Astrocyte (in vitro differentiated cells and primary cell): ENCODE results near the gene NSD2. TPM values are rescaled to one million over a fixed set of nuclear protein-coding genes. Genes with fewer than 3 reads are reported as not detected.

Experiments used
- DNase-seq: peaks from one replicate; pipeline ENCODE4 v3.0.0-alpha.2; 2010; ENCODE audit warnings: low read depth
- FAIRE-seq: peaks from 2 replicates; lab custom pipeline; 2011; peaks lifted over from hg19 to GRCh38; lab: Jason Lieb, UNC
- H2AFZ ChIP-seq: 2 replicates; pipeline ENCODE4 v1.6.0; 2012; ENCODE audit warnings: low read depth, low read length, inconsistent platforms
- H3K27ac ChIP-seq: 2 replicates; pipeline ENCODE4 v1.5.1; 2011; ENCODE audit warnings: low read depth, low read length, inconsistent platforms
- H3K27me3 ChIP-seq: 2 replicates; pipeline ENCODE4 v1.6.0; 2011; ENCODE audit warnings: low read length, inconsistent platforms; ENCODE audit not compliant: insufficient read depth
- H3K36me3 ChIP-seq: 2 replicates; pipeline ENCODE4 v1.5.1; 2011; ENCODE audit warnings: low read length, inconsistent platforms; ENCODE audit not compliant: insufficient read depth
- H3K4me1 ChIP-seq: 2 replicates; pipeline ENCODE4 v1.5.1; 2011; ENCODE audit warnings: low read length, inconsistent platforms; ENCODE audit not compliant: insufficient read depth
- H3K4me2 ChIP-seq: 2 replicates; pipeline ENCODE4 v1.6.0; 2012; ENCODE audit warnings: low read length, inconsistent platforms
- H3K4me3 ChIP-seq: 2 replicates; pipeline ENCODE4 v1.5.1; 2011; ENCODE audit warnings: low read depth, mild to moderate bottlenecking, low read length, inconsistent platforms; ENCODE audit not compliant: insufficient read depth
- H3K79me2 ChIP-seq: 2 replicates; pipeline ENCODE4 v1.6.0; 2012; ENCODE audit warnings: mild to moderate bottlenecking, low read length, inconsistent platforms; ENCODE audit not compliant: insufficient read depth
- H3K9ac ChIP-seq: 2 replicates; pipeline ENCODE4 v1.6.0; 2012; ENCODE audit warnings: mild to moderate bottlenecking, low read length, inconsistent platforms
- H3K9me3 ChIP-seq: 2 replicates; pipeline ENCODE4 v1.5.1; 2012; ENCODE audit warnings: low read depth, mild to moderate bottlenecking, low read length, inconsistent platforms; ENCODE audit not compliant: insufficient read depth
- H4K20me1 ChIP-seq: 2 replicates; pipeline ENCODE4 v1.6.0; 2012; ENCODE audit warnings: low read length, inconsistent platforms; ENCODE audit not compliant: insufficient read depth
- H3K27ac Mint-ChIP-seq: one replicate; pipeline ENCODE4 v1.8.0; 2021; ENCODE audit warnings: mild to moderate bottlenecking, mixed read lengths; ENCODE audit not compliant: unreplicated experiment
- H3K27me3 Mint-ChIP-seq: one replicate; pipeline ENCODE4 v1.8.0; 2021; ENCODE audit warnings: low read depth, mixed read lengths; ENCODE audit not compliant: unreplicated experiment
- H3K36me3 Mint-ChIP-seq: one replicate; pipeline ENCODE4 v1.8.0; 2021; ENCODE audit warnings: low read depth, mixed read lengths; ENCODE audit not compliant: unreplicated experiment
- H3K4me1 Mint-ChIP-seq: one replicate; pipeline ENCODE4 v1.8.0; 2021; ENCODE audit warnings: low read depth, mixed read lengths; ENCODE audit not compliant: unreplicated experiment
- H3K4me3 Mint-ChIP-seq: one replicate; pipeline ENCODE4 v1.8.0; 2021; ENCODE audit warnings: mild to moderate bottlenecking, moderate library complexity, mixed read lengths; ENCODE audit not compliant: unreplicated experiment
- H3K9me3 Mint-ChIP-seq: one replicate; pipeline ENCODE4 v1.8.0; 2021; ENCODE audit warnings: mild to moderate bottlenecking, mixed read lengths; ENCODE audit not compliant: unreplicated experiment
- CTCF ChIP-seq: IDR thresholded peaks from 2 replicates; pipeline ENCODE4 v1.5.1; 2011; ENCODE audit warnings: low read depth, mild to moderate bottlenecking, inconsistent platforms, low read length, moderate library complexity; ENCODE audit not compliant: insufficient read depth
- EZH2 ChIP-seq: IDR thresholded peaks from 2 replicates; pipeline ENCODE4 v1.6.1; 2012; ENCODE audit warnings: mild to moderate bottlenecking, low read length, inconsistent platforms; ENCODE audit not compliant: insufficient read depth
- total RNA-seq: library from RNA; stranded (reverse); gene quantifications from 2 replicates; pipeline ENCODE4 v1.2.1, GENCODE V29; 2021

NSD2 gene
- total RNA-seq, 1 donor from 2014 or later: 31.3 TPM

GRCh38 chr4:1968686-1969295 is 97.6 kb downstream of the NSD2 start:
- Histone ChIP-seq H3K9me3 (no peaks in the 10 kb centered on the region), H3K4me2 (no peak overlapping the region), H3K36me3 (peaks cover 19% of the 10 kb centered on the region), H3K27ac (no peak overlapping the region), H3K9ac (no peak overlapping the region), H3K4me1 (no peaks in the 10 kb centered on the region), H3K4me3 (no peak overlapping the region), H2AFZ (no peak overlapping the region), H3K27me3 (no peaks in the 10 kb centered on the region), H4K20me1 (peaks cover 12% of the 10 kb centered on the region), H3K79me2 (peaks cover 11% of the 10 kb centered on the region)
- Mint-ChIP-seq H3K9me3 (peaks cover 5% of the 10 kb centered on the region), H3K4me1 (peaks cover 3% of the 10 kb centered on the region), H3K27me3 (no peaks in the 10 kb centered on the region), H3K4me3 (no peak overlapping the region), H3K36me3 (peaks cover 9% of the 10 kb centered on the region), H3K27ac (no peak overlapping the region)
- DNase-seq (no peak), FAIRE-seq (no peak)
- TF ChIP-seq CTCF (no peak), EZH2 (no peak)

GRCh38 chr4:1969928-1970723 is 98.9 kb downstream of the NSD2 start:
- Histone ChIP-seq H2AFZ (no peak overlapping the region), H3K4me1 (no peaks in the 10 kb centered on the region), H3K27me3 (no peaks in the 10 kb centered on the region), H3K27ac (no peak overlapping the region), H3K9ac (no peak overlapping the region), H4K20me1 (peaks cover 12% of the 10 kb centered on the region), H3K36me3 (peaks cover 15% of the 10 kb centered on the region), H3K4me2 (no peak overlapping the region), H3K9me3 (no peaks in the 10 kb centered on the region), H3K79me2 (peaks cover 11% of the 10 kb centered on the region), H3K4me3 (no peak overlapping the region)
- TF ChIP-seq CTCF (no peak), EZH2 (no peak)
- DNase-seq: no peak
- H3K4me1 Mint-ChIP-seq: peaks cover 3% of the 10 kb centered on the region
- peaks cover 5% of the 10 kb centered on the region for H3K36me3 Mint-ChIP-seq
- no peak for FAIRE-seq
- peaks cover 4% of the 10 kb centered on the region for H3K9me3 Mint-ChIP-seq
- H3K4me3 Mint-ChIP-seq: no peak overlapping the region
- no peaks in the 10 kb centered on the region for H3K27me3 Mint-ChIP-seq
- H3K27ac Mint-ChIP-seq: no peak overlapping the region

DNA sequence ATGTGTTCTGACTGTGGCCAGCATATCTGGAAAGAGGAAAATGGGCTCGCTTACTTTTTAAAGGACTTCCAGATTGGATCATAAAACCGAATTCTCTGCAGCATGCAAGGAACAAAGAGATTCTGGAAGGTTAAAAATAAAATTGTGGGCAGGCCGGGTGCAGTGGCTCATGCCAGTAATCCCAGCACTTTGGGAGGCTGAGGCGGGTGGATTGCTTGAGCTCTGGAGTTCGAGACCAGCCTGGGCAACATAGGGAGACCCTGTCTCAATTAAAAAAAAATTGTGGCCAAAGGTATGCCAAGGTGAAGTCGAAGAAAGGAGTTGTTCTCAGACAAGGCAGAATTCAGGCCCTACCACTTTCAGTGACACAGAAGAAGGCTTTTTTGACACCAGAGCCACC is 99.7 kb downstream of the NSD2 start:
- Histone ChIP-seq H3K79me2 (peaks cover 11% of the 10 kb centered on the region), H4K20me1 (peaks cover 12% of the 10 kb centered on the region), H2AFZ (no peak overlapping the region), H3K4me3 (no peak overlapping the region), H3K27ac (no peak overlapping the region), H3K4me2 (no peak overlapping the region), H3K4me1 (no peaks in the 10 kb centered on the region), H3K9me3 (no peaks in the 10 kb centered on the region), H3K27me3 (no peaks in the 10 kb centered on the region), H3K36me3 (peaks cover 13% of the 10 kb centered on the region), H3K9ac (no peak overlapping the region)
- TF ChIP-seq CTCF (no peak), EZH2 (no peak)
- Mint-ChIP-seq H3K27me3 (no peaks in the 10 kb centered on the region), H3K4me1 (peaks cover 3% of the 10 kb centered on the region), H3K27ac (no peak overlapping the region), H3K4me3 (no peak overlapping the region), H3K9me3 (no peaks in the 10 kb centered on the region), H3K36me3 (peaks cover 6% of the 10 kb centered on the region)
- FAIRE-seq (no peak), DNase-seq (no peak)
